Left lung (tissue), 10 donors: ENCODE results near the gene C1orf116. TPM values are rescaled to one million over a fixed set of nuclear protein-coding genes. Genes with fewer than 3 reads are reported as not detected.

Experiments
- ATAC-seq: fragments of 200-7000 bp; cut with Tn5 transposase; one replicate; pipeline ENCODE4 v1.9.1; 2020; ENCODE audit warnings: moderate library complexity
- DNase-seq, 4 donors: peaks; one replicate each; pipeline ENCODE4 v3.0.0-alpha.2; 2013 to 2020
- H3K27ac ChIP-seq, 2 donors: fragments of 200-600 bp; sonication (generic) in 1 of 2; one replicate each; pipeline versions ENCODE4 v1.5.0 to v1.8.0; 2020 to 2021
- H3K27me3 ChIP-seq, 2 donors: fragments of 200-600 bp; sonication (generic) in 1 of 2; one replicate each; pipeline versions ENCODE4 v1.5.0 to v1.8.0; 2020 to 2021
- H3K36me3 ChIP-seq, 2 donors: fragments of 200-600 bp; sonication (generic) in 1 of 2; one replicate each; pipeline versions ENCODE4 v1.5.0 to v1.8.0; 2020 to 2021
- H3K4me1 ChIP-seq, 2 donors: fragments of 200-600 bp; one replicate each; pipeline ENCODE4 v1.8.0; 2021
- H3K4me3 ChIP-seq, 2 donors: fragments of 200-600 bp; sonication (generic) in 1 of 2; one replicate each; pipeline versions ENCODE4 v1.5.0 to v1.8.0; 2020 to 2021; ENCODE audit warnings: mild to moderate bottlenecking in 1 of 2
- H3K9me3 ChIP-seq, 2 donors: fragments of 200-600 bp; sonication (generic) in 1 of 2; one replicate each; pipeline versions ENCODE4 v1.5.0 to v1.8.0; 2020 to 2021
- intact Hi-C, 2 donors: fragments of 100-400 bp; cut with DNase I; formaldehyde crosslinking; loops; one replicate each; pipeline versions ENCODE4 v1.11.2 to v1.14.2; 2022
- polyA plus RNA-seq, 6 donors: library from polyadenylated mRNA; unstranded; fragments of 120-200 nt; gene quantifications; one replicate each; pipeline ENCODE4 v1.2.1, GENCODE V29; 2013; ENCODE audit not compliant: insufficient read length in 6 of 6
- total RNA-seq, 2 donors: library from RNA; stranded (reverse); fragmentation: NEBNext Ultra II Directional; extraction: Animal tissue kit (Norgen Biotek cat#: 25700); gene quantifications; one replicate each; pipeline ENCODE4 v1.2.1, GENCODE V29; 2021
- TF ChIP-seq, protein P1 (sequence below), 2 donors: fragments of 200-600 bp; sonication (generic) in 1 of 2; IDR thresholded peaks; one replicate each; pipeline versions ENCODE4 v1.5.0 to v1.8.0; 2021; ENCODE audit warnings: antibody characterized with exemption in 2 of 2
- donor health status: DM: no; HTN: yes; CAD: no.
- donor health status: DM: no; HTN: no; CAD: no.

Gene C1orf116
- total and polyA plus RNA-seq, 8 donors = 27.1 to 212 (median 41.4) TPM

DNA sequence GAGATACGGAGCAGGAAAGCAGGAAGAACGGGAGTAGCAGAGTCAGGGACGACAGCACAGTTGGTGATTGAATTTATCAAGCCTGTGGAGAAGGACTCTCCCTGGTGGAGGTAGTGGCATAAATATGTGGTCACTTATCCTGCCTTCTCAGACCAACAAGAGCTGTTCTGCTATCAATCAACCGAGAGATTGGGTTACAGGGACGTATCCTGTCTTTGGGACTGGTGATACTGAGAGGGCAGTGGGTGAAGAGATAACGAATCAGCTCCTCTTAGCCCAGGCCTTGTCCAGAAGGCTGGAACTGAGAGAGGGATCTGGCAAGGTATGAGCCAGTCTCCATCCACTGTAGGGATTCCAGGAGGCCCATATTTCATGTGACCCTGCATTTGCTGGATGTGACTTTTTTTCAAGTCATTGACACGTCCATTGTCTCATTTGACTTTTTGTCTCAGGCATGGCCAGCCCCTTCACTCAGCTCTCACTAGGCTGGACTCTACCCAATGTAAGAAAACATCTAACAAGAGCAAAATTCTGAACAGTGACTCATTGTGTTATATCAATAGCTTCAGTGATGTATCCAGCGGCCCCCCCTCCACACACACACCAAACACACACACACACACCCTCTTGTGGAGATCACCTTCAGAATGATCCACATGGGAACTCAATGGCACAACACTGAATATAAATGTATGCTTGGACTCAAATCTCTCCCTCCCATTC lies 11.3 kb downstream of the C1orf116 start:
- no peak for ATAC-seq
- TF ChIP-seq, protein P1, sequence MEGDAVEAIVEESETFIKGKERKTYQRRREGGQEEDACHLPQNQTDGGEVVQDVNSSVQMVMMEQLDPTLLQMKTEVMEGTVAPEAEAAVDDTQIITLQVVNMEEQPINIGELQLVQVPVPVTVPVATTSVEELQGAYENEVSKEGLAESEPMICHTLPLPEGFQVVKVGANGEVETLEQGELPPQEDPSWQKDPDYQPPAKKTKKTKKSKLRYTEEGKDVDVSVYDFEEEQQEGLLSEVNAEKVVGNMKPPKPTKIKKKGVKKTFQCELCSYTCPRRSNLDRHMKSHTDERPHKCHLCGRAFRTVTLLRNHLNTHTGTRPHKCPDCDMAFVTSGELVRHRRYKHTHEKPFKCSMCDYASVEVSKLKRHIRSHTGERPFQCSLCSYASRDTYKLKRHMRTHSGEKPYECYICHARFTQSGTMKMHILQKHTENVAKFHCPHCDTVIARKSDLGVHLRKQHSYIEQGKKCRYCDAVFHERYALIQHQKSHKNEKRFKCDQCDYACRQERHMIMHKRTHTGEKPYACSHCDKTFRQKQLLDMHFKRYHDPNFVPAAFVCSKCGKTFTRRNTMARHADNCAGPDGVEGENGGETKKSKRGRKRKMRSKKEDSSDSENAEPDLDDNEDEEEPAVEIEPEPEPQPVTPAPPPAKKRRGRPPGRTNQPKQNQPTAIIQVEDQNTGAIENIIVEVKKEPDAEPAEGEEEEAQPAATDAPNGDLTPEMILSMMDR (IDR thresholded peaks at IDR 0.05) = no peak
- Histone ChIP-seq H3K27ac (peak overlapping the region in 1 of 2 donors; percentile 50), H3K36me3 (peaks cover 0 to 13% of the 10 kb centered on the region in 2 donors), H3K4me1 (peaks cover 12 to 45% of the 10 kb centered on the region in 2 donors), H3K4me3 (no peak overlapping the region), H3K9me3 (no peaks in the 10 kb centered on the region), H3K27me3 (no peaks in the 10 kb centered on the region)
- intact Hi-C loops = no loop called here
- no peak for DNase-seq

DNA sequence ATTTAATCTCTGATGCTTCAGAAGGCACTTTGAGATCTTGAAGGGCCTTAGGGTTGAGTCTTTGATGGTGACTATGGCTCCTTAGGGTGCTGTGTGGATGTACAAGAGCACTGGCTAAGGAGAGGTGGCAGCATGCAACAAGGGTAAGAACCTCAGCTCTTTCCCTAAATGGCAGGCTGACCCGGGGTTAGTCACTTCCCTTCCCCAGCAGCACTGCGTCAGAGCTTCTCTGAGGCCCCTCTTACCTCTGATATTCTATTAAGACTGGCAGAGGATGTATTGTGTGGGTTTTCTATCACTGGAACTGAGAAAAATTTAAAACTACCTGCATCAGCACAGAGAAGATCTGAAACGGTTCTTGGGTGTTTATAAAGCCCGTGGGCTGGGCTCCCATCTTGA lies 11.8 kb downstream of the C1orf116 start:
- ATAC-seq = peak; percentile 4
- Histone ChIP-seq H3K4me1 (peaks cover 12 to 39% of the 10 kb centered on the region in 2 donors), H3K27ac (peak overlapping the region in 1 of 2 donors; percentile 4)

DNA sequence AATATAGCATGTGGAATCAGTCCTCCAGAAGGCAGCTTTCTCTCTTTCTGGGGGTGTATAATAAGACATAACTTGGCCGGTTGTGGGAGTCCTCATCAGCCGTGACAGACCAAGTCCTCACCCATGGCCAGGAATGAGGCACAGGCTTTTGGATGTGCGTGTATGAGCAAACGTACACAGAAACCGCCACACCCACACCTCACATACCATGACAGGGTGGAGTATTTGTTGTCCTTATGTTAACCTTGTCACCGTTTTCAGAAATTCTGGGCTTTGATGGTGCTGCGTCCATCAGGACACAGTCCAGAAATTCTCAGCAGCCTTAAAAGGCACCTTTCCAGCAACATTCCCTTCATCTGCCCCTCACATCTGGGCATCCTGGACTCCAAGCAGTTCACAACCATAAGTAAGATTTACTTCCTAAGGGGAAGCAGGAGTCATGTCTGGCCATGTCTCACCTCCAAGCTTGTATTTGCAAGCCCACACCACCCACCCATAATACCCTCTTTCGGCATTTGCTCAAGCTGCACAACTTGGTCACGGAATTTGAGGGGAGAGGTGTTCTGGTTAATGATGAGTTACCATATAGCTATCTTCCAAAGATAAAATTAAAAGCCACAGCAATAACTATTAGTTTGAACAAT lies 12.4 kb downstream of the C1orf116 start:
- Histone ChIP-seq H3K4me1 (peaks cover 12 to 35% of the 10 kb centered on the region in 2 donors), H3K27ac (peak overlapping the region; percentile 4 to 16), H3K9me3 (no peaks in the 10 kb centered on the region), H3K4me3 (no peak overlapping the region), H3K27me3 (no peaks in the 10 kb centered on the region), H3K36me3 (peaks cover 0 to 13% of the 10 kb centered on the region in 2 donors)
- peak in 2 of 4 donors; percentile 45 to 53 for DNase-seq
- ATAC-seq = peak; percentile 52
- TF ChIP-seq, protein P1 (IDR thresholded peaks at IDR 0.05) = no peak
- intact Hi-C loops = no loop called here

More for the DNA sequence above, 11.8 kb downstream of the C1orf116 start:
- no peak for DNase-seq
- H3K36me3 ChIP-seq = peaks cover 0 to 13% of the 10 kb centered on the region in 2 donors
- no peaks in the 10 kb centered on the region for H3K9me3 ChIP-seq
- TF ChIP-seq, protein P1 (IDR thresholded peaks at IDR 0.05) = no peak
- no peak overlapping the region for H3K4me3 ChIP-seq
- intact Hi-C loops = no loop called here
- H3K27me3 ChIP-seq = no peaks in the 10 kb centered on the region

DNA sequence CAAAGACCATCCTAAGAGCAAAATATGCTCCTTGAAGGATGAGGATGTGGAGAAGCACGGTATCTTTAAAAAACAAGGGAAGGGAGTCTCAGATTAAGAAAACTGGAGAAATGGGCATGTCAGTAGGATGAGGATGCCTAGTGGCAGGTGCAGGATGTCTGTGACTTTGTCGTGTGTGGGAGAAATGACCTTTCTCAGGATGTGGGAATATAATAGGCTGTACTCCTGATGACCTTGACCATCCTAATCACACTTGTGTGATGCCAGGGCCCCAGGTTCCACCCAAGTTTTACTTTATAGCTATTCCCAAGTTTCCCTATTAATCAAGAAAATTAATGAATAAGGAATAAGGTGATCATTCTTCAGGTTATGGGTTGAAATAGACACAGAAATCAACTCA lies 12.9 kb downstream of the C1orf116 start:
- Histone ChIP-seq H3K27ac (peak overlapping the region; percentile 4 to 16), H3K4me1 (peaks cover 8 to 34% of the 10 kb centered on the region in 2 donors), H3K4me3 (no peak overlapping the region), H3K36me3 (peaks cover 0 to 13% of the 10 kb centered on the region in 2 donors), H3K9me3 (no peaks in the 10 kb centered on the region), H3K27me3 (no peaks in the 10 kb centered on the region)
- DNase-seq (no peak), ATAC-seq (no peak)
- TF ChIP-seq, protein P1 (IDR thresholded peaks at IDR 0.05) = no peak
- intact Hi-C loops = no loop called here

DNA sequence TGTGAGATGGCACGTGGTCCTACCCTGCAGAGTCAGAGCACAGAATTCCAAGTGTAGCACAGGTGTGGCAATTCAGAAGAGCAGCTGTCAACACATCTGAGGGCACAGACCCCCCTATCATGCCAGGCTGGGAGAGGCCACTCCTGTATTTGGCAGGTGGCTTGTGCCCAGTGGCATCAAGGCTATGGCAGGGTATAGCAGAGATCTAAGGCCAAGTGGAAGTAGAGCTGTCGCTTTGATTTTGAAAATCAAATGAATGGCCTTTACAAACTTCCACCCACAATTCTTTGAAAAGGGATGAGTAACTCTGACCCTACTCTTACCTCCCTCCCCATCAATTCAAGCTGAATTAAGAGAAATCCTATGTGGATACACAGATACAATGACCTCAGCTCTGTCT lies 13.4 kb downstream of the C1orf116 start:
- peaks cover 0 to 13% of the 10 kb centered on the region in 2 donors for H3K36me3 ChIP-seq
- no peak overlapping the region for H3K4me3 ChIP-seq
- ATAC-seq (peak; percentile 2), DNase-seq (no peak)
- intact Hi-C loops = no loop called here
- H3K27me3 ChIP-seq = no peaks in the 10 kb centered on the region
- peak overlapping the region; percentile 4 to 16 for H3K27ac ChIP-seq
- H3K9me3 ChIP-seq = no peaks in the 10 kb centered on the region
- peaks cover 5 to 29% of the 10 kb centered on the region in 2 donors for H3K4me1 ChIP-seq
- TF ChIP-seq, protein P1 (IDR thresholded peaks at IDR 0.05) = no peak
